Osteoblast (primary cell): ENCODE data around the gene TAS1R2. TPM values are rescaled to one million over a fixed set of nuclear protein-coding genes. Genes with fewer than 3 reads are reported as not detected.

ENCODE experiments used
- DNase-seq: peaks from one replicate; pipeline ENCODE4 v3.0.0; 2011; ENCODE audit warnings: low spot score, mixed read lengths; ENCODE audit not compliant: insufficient read length; ENCODE audit errors: missing footprints
- H2AFZ ChIP-seq: 2 replicates; pipeline ENCODE4 v1.6.0; 2011; ENCODE audit warnings: mild to moderate bottlenecking, low read length
- H3K27ac ChIP-seq: 2 replicates; pipeline ENCODE4 v1.5.1; 2011; ENCODE audit warnings: mild to moderate bottlenecking, low read depth, low read length, moderate library complexity
- H3K27me3 ChIP-seq: 2 replicates; pipeline ENCODE4 v1.6.0; 2012; ENCODE audit warnings: mild to moderate bottlenecking, control low read depth, inconsistent platforms, low read length, moderate library complexity; ENCODE audit not compliant: insufficient read depth
- H3K36me3 ChIP-seq: 2 replicates; pipeline ENCODE4 v1.5.1; 2011; ENCODE audit warnings: mild to moderate bottlenecking, low read length, control low read depth, moderate library complexity; ENCODE audit not compliant: insufficient read depth
- H3K4me1 ChIP-seq: 2 replicates; pipeline ENCODE4 v1.5.1; 2011; ENCODE audit warnings: mild to moderate bottlenecking, low read length, control low read depth, moderate library complexity; ENCODE audit not compliant: insufficient read depth
- H3K4me2 ChIP-seq: 2 replicates; pipeline ENCODE4 v1.6.0; 2011; ENCODE audit warnings: mild to moderate bottlenecking, low read length; ENCODE audit not compliant: insufficient read depth
- H3K4me3 ChIP-seq: fragments of 200-600 bp; sonication (generic); 3 replicates; pipeline ENCODE4 v1.5.1; 2012; ENCODE audit warnings: mild to moderate bottlenecking, low read length, inconsistent platforms; ENCODE audit not compliant: insufficient read depth
- H3K79me2 ChIP-seq: 2 replicates; pipeline ENCODE4 v1.6.0; 2012; ENCODE audit warnings: mild to moderate bottlenecking, low read length, control low read depth, inconsistent platforms; ENCODE audit not compliant: insufficient read depth
- H3K9me3 ChIP-seq: 2 replicates; pipeline ENCODE4 v1.5.1; 2011; ENCODE audit warnings: low read depth, low read length, control low read depth
- H4K20me1 ChIP-seq: 2 replicates; pipeline ENCODE4 v1.6.0; 2012; ENCODE audit warnings: mild to moderate bottlenecking, low read length, control low read depth; ENCODE audit not compliant: insufficient read depth
- total RNA-seq: library from RNA; depleted of rRNA; stranded (reverse); fragments of >200 nt; gene quantifications from 2 replicates; pipeline ENCODE4 v1.2.3, GENCODE V29; 2012
- TF ChIP-seq, protein P1 (sequence below): IDR thresholded peaks from 2 replicates; pipeline ENCODE4 v1.5.1; 2011; ENCODE audit warnings: mild to moderate bottlenecking, low read depth, low read length, moderate library complexity; ENCODE audit errors: extremely low read depth

Gene TAS1R2
- total RNA-seq, 1 donor = not detected

GRCh38 chr1:18882486-18882885 lies 23.0 kb upstream of the TAS1R2 start:
- no peak overlapping the region for H3K27ac ChIP-seq
- H3K9me3 ChIP-seq = no peaks in the 10 kb centered on the region
- no peak overlapping the region for H3K4me3 ChIP-seq
- H4K20me1 ChIP-seq = peaks cover 9% of the 10 kb centered on the region
- no peak for DNase-seq
- TF ChIP-seq, protein P1, sequence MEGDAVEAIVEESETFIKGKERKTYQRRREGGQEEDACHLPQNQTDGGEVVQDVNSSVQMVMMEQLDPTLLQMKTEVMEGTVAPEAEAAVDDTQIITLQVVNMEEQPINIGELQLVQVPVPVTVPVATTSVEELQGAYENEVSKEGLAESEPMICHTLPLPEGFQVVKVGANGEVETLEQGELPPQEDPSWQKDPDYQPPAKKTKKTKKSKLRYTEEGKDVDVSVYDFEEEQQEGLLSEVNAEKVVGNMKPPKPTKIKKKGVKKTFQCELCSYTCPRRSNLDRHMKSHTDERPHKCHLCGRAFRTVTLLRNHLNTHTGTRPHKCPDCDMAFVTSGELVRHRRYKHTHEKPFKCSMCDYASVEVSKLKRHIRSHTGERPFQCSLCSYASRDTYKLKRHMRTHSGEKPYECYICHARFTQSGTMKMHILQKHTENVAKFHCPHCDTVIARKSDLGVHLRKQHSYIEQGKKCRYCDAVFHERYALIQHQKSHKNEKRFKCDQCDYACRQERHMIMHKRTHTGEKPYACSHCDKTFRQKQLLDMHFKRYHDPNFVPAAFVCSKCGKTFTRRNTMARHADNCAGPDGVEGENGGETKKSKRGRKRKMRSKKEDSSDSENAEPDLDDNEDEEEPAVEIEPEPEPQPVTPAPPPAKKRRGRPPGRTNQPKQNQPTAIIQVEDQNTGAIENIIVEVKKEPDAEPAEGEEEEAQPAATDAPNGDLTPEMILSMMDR = no peak
- H3K4me1 ChIP-seq = peaks cover 33% of the 10 kb centered on the region
- H2AFZ ChIP-seq = no peak overlapping the region
- H3K36me3 ChIP-seq = no peaks in the 10 kb centered on the region
- H3K4me2 ChIP-seq = no peak overlapping the region
- H3K27me3 ChIP-seq = no peaks in the 10 kb centered on the region
- no peaks in the 10 kb centered on the region for H3K79me2 ChIP-seq

- H3K27ac ChIP-seq = no peak overlapping the region
- H3K79me2 ChIP-seq = no peaks in the 10 kb centered on the region
- H4K20me1 ChIP-seq = peaks cover 9% of the 10 kb centered on the region
- H3K27me3 ChIP-seq = no peaks in the 10 kb centered on the region
- no peak overlapping the region for H2AFZ ChIP-seq
- H3K9me3 ChIP-seq = no peaks in the 10 kb centered on the region
- DNase-seq = no peak
- no peak overlapping the region for H3K4me3 ChIP-seq
- no peaks in the 10 kb centered on the region for H3K36me3 ChIP-seq
- no peak overlapping the region for H3K4me2 ChIP-seq
- TF ChIP-seq, protein P1 = no peak
- H3K4me1 ChIP-seq = peaks cover 32% of the 10 kb centered on the region
Observed at GRCh38 chr1:18881642-18882431, 22.4 kb upstream of the TAS1R2 start.

- Histone ChIP-seq H3K27ac (no peak overlapping the region), H4K20me1 (peaks cover 9% of the 10 kb centered on the region), H2AFZ (no peak overlapping the region), H3K27me3 (no peaks in the 10 kb centered on the region), H3K4me1 (peaks cover 26% of the 10 kb centered on the region), H3K36me3 (no peaks in the 10 kb centered on the region), H3K9me3 (no peaks in the 10 kb centered on the region), H3K4me3 (no peak overlapping the region), H3K4me2 (no peak overlapping the region), H3K79me2 (no peaks in the 10 kb centered on the region)
- DNase-seq = no peak
- TF ChIP-seq, protein P1 = no peak
Observed at GRCh38 chr1:18881164-18881563, 21.7 kb upstream of the TAS1R2 start.

GRCh38 chr1:18880585-18880984 lies 21.1 kb upstream of the TAS1R2 start:
- Histone ChIP-seq H4K20me1 (peaks cover 9% of the 10 kb centered on the region), H3K9me3 (no peaks in the 10 kb centered on the region), H3K27ac (no peak overlapping the region)

More at GRCh38 chr1:18880585-18880984, 21.1 kb upstream of the TAS1R2 start:
- no peak for DNase-seq
- no peak overlapping the region for H2AFZ ChIP-seq
- TF ChIP-seq, protein P1 = no peak
- H3K27me3 ChIP-seq = no peaks in the 10 kb centered on the region
- H3K4me2 ChIP-seq = no peak overlapping the region
- no peaks in the 10 kb centered on the region for H3K79me2 ChIP-seq
- peaks cover 20% of the 10 kb centered on the region for H3K4me1 ChIP-seq
- no peaks in the 10 kb centered on the region for H3K36me3 ChIP-seq
- H3K4me3 ChIP-seq = no peak overlapping the region
